ENCODE results near the gene MORN1.
"Not testable (repeated sequence)": the region's sequence is repeated elsewhere in the genome, so short reads cannot be mapped to it uniquely, and the experiment has no call there.

MORN1 gene

DNA sequence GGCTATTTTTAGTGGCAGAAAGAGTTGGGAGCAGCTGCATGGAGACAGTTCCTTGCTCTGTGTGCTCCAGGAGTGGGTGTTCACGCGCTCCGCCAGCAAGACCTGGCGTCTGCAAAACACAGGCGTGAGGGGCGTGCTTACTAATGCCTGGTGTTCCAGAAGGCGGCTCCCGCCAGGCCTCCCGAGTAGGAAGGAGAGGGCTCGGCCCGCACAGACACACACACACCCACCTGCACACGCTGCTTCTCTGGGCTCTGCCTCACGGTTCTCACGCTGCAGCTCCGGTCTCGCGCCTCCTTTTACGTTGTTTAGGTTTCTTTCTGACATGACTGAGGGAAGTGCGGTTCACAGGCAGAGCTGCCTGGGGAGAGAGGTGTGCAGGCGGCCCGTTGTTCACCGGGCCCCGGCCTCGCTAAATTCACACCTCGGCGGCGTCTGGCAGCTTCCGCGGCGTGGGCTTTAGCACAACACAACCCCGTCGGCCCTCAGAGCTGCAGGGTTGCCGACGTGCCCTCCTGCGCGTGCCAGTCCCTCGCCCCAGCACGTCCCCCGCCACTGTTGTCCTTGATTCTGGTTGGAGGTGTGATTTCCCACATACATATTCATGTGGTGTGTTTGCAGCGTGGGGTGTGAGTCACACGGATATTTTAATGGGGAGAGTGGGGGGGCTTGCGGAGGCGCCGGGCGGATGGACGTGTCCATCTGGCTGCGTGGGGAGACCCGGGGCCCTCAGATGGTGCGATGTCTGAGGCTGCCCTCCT lies 86.3 kb downstream of the MORN1 start:
- DNase-seq (ENCODE audit: low read depth in 2 of 2), result no peak

DNA sequence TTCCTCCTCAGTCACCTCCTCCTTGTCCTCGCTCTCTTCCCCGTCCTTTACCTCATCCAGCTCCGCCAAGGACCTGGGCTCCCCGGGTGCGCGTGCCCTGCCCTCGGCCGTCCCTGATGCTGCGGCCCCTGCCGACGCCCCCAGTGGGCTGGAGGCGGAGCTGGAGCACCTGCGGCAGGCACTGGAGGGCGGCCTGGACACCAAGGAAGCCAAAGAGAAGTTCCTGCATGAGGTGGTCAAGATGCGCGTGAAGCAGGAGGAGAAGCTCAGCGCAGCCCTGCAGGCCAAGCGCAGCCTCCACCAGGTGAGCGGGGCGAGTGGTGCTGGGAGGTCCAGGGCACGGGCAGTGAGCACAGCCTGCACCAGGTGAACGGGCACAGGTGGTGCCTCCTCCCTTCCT lies 87.1 kb downstream of the MORN1 start:
- DNase-seq (ENCODE audit: low read depth in 2 of 2), result no peak

DNA sequence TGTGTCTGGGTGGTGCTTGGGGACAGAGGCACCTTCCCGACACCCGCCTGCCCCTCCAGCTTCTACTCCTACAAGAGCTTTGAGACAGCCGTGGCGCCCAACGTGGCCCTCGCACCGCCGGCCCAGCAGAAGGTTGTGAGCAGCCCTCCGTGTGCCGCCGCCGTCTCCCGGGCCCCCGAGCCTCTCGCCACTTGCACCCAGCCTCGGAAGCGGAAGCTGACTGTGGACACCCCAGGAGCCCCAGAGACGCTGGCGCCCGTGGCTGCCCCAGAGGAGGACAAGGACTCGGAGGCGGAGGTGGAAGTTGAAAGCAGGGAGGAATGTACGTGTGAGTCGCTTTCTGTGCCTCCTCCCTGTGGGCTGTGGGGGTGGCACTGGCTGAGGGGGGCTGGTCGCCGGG lies 87.6 kb downstream of the MORN1 start:
- no peak for DNase-seq (ENCODE audit: low read depth in 2 of 2)

DNA sequence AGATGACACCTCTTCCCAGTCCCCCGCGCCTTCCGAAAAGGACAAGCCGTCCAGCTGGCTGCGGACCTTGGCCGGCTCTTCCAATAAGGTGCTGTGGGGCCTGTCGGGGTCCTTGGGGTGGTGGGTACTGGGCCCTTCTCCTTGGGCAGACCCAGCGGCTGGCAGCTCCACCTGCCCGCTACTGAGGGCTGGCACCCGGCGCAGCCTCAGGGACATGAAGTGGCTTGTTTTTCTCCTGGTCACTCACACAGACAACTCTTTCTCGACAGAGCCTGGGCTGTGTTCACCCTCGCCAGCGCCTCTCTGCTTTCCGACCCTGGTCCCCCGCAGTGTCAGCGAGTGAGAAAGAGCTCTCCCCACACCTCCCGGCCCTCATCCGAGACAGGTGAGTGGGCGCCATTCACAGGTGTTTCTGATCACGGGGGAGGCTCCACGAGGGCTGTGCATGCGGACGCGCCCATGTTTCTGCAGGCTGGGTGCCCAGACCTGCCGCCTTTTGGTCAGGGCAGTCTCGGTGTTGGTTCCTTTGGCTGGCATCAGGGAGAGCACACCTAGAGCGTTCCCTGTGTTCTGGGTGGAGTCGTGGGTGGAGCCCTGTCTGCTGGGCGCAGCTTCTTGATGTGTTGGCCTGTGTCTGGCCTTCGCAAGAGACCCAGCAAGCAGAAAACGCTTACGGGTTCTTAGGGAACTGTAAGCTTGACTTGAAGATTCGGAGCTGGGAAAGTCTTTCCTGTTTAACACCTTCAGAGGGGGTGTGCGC lies 88.2 kb downstream of the MORN1 start:
- no peak for DNase-seq (ENCODE audit: low read depth in 2 of 2)

DNA sequence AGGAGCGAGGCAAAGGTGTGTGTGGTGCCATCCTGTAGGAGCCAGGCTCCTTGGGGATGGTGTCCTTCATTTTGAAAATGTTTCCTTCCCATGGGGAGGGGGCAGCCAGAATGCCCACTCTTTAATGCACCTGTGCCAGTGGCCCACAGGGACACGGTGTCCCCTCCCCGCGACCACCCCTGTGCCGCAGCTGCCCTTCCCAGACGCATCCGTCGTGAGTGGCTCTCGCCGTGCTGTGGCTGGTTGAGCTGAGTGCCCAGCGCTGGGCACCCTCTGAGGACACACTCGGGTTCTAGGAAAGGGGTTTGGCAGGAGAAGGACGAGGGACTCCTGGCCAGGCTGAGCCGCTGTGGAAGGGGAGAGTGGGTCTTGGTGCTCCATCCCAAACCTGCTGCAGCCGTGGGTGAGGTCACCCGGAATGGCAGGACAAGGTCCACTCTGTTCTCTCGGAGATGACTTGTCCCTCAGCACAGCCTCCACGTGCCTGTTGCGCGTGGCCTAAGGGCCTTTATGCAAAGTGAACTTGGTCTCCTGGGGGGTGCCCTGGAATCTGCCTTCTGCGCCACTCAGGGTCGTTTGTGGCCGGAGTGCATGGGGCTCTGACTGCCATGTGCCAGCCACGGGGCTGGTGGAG lies 88.9 kb downstream of the MORN1 start:
- no peak for DNase-seq (ENCODE audit: low read depth in 2 of 2)

DNA sequence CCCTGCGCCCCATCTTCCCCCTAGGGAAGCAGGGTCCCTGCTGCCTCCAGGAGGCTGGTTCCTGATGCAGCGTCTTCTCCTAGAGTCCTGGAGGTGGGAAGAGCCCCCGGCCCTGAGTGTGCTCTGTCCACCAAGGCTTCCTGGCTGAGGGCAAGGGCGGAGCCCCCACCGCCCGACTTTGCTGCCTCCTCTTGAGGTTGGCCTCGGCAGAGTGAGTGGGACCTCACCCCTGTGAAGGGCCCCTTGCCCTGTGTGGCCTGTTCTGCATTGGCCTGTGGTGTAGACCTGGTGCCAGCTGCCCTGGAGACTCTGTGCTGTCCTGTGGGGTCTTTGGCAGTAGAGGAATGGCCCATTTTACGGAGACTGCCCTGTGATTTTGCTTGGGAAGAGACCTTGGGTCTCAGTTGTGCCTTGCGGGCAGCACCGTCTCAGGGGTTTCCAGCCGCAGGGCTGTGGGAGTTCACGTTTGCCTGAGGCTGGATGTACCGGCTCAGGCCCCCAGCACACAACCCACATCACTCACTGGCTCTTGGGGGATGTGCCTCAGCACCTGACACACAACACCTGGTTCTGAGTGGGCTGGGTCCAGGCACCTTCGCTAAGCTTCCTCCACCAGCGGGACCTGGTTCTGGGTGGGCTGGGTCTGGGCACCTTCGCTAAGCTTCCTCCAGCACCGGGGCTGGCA lies 89.6 kb downstream of the MORN1 start:
- DNase-seq (ENCODE audit: low read depth in 2 of 2), result no peak

DNA sequence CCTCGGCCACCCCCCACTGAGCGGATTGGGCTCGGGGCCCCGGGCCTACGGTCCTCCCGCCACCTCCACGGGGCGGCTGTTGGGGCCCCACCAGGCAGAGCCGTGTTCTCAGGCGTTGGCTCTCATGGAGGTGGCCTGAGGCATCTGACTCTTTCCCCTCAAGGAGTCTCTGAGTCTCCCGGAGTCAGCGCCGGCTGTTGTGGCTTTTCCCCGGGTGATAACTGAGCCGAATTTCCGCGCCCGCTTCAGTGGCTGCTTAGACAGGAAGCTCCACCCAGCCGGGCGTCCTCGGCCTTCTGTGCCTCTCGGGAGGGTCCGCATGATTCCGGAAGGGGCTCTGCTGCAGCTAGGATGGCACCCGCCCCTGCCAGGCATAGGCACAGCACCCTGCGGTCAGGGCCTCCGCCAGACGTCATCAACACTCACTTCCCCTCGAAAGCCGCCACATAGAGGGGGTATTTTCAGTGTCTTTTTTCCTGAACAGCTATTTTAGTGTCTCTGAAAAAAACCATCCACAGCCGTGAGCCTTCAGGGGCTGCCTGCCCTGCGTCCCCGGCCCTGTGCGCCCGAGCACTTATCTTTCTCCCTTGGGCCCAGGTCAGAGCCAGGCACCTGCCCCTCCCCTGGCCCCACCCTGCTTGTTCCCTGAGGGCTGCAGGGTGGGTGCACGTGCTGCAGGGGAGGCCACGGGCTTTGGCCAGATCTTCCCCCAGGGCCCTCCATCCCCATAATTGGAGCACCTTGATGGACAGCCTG lies 90.3 kb downstream of the MORN1 start:
- peak; percentile 87 to 89 for DNase-seq (ENCODE audit: low read depth in 2 of 2)

DNA sequence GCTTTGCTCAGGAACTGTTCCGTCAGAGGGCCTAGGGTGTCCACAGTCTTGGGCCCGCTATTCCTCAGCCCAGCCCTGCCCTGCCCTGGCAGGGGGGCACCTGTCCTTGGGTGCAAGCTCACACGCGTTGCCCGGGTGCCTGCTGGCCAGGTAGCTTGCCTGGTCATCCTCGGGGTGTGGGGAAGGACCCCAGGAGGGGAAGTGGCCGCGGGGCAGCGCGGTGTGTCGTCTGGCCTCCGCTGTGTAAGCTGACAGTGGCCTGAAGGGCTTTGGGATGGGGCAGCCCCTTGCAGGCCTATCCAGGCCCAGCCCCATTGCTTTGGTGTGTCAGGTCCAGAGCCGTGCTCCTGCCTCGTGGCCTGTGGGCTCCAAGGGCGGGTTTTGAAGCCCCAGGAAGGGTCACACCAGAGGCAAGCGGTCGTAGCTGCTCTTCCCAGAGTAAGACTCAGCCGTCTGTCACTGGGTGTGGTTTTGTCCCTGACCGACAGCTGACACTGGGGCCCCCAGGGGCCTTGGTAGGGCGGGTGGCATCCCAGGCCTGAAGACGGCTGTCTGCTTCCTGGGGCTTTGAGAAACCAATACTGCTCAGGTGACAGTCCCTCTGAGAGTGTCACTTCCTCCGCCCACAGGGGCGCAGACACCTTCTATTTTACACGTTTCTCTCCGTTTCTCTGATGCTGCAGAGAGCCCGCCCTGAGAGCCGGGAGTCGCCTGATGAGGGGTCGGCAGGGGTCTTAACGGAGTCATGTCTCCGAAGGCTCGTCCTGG lies 91.2 kb downstream of the MORN1 start:
- DNase-seq (ENCODE audit: low read depth in 2 of 2), result peak; percentile 55 to 57

DNA sequence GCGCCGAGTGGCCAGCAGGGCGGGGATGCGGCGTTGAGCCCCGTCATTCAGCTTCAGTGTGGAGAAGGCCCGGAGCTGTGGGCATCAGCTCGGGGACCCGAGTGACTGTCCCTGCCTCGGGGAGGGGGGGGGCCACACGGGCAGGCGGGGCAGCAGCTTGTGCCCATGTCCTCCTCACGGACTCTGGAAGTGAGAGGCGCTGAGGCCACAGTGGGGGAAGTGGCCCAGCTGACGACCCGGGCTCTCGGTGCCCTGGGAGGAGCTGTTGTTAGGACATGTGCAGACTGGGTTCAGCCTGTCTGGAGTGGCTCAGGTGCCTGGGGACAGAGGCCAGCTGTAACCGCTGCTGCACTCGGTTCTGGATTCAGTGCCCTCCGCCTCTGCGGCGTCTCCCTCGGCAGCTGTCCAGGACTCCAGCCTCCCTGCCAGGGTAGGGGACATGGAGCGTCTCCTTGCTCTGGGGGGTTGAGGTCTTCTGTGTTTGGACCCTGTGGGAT lies 92.2 kb downstream of the MORN1 start:
- no peak for DNase-seq (ENCODE audit: low read depth in 2 of 2)

DNA sequence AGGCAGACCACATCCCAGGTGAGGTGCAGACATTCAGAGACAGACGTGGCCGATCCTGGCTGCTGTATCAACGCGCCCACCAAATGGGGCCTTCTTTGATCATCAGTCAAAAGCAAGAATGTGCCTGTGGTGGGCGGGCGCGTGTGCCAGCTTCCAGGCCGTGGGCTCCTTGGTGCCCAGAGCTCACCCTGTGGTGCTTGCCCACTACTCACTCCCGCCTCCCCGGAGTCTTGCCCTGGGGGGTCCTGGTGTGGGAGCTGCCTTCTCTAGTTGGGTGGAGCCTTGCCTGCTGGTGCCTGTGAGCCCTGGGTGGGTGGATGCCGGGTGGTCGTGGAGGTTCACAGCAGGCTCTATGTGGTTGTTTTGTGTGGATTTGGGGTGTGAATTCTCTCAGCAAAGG lies 92.7 kb downstream of the MORN1 start:
- no peak for DNase-seq (ENCODE audit: low read depth in 2 of 2)

DNA sequence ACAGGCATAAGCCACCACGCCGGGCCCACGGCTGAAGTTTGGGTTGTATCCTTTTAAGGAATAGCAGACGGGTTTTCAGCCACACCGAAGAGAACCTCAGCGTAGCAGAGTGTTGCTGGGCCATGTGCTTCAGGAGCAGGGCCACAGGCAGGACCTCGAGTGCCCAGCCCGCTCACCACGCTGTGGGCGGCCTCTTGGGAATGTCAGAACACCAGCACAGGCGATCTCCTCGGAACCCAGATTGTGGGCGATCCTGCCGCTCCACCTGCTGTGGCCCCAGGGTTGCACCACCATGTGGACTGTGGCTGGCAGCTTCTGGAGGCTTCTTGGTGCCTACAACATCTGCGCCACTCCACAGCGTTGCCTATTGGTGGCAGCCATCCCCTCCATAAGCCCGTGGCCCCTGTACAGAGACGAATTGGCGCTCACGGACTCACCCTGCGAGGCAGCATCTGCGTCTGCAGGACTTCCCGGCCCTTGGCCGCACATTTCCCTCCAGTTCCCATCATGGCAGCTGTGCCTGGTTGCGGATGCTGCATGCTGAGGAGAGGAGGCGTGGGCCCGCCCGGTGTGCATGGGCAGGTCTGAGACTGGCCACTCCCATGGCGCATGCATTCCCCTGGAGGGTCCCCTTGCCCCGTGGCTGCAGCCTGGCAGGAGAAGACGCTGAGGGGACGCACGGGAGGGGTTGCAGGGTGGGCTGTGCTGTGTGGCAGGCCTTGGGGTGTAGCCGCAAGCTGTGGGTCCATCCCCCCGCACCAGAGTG lies 93.9 kb downstream of the MORN1 start:
- DNase-seq (ENCODE audit: low read depth in 2 of 2), result no peak

DNA sequence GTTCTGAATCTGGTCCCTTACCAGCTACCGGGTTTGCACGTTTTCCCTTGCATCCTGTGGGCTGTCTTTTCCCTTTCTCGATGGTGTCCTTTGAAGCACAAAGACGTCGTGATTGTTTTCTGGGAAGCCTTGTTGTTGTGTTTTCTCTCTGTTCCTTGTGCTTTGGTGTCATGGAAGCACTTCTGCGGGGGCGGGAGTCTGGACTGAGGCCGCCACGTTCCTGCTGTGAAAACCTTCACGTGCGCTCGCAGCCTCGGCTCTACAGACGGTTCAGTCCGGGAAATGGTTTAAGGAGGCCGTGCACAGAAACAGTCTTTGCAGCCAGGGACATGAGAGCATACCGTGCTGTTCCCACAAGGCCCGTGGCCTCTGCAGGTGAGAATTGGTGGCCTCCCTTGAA lies 94.7 kb downstream of the MORN1 start:
- DNase-seq (ENCODE audit: low read depth in 2 of 2), result no peak

DNA sequence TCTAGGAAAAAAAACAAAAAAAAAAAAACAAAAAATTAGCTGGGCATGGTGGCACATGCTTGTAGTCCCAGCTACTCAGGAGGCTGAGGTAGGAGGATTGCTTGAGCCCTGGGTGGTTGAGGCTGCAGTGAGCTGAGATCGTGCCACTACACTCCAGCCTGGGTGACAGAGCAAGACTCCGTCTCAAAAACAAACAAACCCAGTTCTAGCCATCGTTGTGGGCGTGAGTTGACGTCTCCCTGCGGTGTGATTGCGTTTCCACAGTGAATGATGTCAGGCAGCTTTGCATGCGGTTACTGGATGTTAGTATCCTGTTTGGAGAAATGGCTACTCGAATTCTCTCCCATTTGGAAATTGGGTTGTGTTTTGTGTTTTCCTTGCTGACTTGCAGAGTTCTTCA lies 95.1 kb downstream of the MORN1 start:
- not testable (repeated sequence) for DNase-seq (ENCODE audit: low read depth in 2 of 2)

DNA sequence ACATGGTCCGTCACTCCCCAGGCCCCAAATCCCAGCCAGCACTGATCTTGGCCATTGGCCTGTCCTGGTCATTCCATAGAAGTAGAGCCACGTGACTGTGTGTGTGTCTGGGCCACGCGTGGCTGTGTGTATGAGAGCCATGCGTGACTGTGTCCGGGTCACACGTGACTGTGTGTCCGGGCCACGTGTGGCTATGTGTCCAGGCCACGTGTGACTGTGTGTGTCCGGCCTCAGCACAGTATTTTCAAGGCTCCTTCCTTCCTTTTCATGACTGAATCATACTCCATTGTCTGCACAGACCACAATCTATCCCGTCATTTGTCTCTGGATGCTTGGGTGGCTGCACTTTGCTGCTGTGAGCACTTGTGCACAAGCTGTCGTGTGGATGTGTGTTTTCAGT lies 95.8 kb downstream of the MORN1 start:
- no peak for DNase-seq (ENCODE audit: low read depth in 2 of 2)

DNA sequence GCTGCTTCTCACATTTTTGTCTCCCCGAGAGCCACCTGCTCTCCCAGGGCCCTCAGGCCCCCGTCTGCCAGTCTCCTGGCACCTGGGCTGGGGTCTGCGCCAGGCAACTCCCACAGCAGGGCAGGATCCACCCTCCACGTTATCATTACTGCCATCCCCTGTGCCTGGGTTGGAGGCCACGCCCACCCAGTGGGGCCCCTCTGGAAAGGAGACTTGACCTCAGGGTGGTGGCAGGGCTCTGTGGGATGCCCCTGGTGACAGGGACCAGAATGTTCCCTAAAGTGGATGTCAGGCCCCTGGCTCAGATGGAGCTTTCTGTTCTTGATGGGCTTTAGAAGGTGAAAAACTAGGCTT lies 96.7 kb downstream of the MORN1 start:
- DNase-seq (ENCODE audit: low read depth in 2 of 2), result no peak

DNA sequence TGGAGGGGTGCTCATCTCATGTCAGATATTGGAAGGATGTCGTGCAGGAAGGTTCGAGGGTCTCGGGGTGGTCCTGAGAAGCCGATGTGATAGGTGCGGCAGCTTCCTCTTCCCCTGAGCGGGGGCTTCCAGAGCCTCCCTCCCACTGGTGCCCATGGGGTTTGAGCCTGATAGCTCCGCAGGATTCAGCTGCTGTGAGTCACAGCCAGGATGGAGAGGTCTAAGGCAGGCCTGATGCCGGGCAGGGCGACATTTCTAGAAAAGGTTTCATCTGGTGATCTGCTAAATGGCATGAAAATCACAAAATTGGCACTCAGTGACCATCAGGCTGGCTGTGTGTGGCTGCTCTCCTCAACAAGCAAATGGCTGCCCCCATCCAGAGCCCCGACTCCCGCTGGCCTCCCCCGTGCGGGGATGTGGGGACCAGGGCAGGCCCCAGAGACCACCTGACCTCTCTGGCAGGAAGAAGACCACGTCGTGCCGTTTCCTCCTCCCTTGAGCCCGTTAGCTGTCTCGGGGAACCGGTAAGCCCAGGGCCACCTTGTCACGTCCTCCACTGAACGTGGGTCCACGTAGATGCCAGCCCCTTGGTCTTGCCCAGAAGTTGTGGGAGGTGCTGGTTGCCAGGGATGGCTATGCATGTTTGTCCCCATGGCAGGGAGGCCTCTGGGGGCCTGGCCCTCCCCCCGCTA lies 97.2 kb downstream of the MORN1 start:
- no peak for DNase-seq (ENCODE audit: low read depth in 2 of 2)

DNA sequence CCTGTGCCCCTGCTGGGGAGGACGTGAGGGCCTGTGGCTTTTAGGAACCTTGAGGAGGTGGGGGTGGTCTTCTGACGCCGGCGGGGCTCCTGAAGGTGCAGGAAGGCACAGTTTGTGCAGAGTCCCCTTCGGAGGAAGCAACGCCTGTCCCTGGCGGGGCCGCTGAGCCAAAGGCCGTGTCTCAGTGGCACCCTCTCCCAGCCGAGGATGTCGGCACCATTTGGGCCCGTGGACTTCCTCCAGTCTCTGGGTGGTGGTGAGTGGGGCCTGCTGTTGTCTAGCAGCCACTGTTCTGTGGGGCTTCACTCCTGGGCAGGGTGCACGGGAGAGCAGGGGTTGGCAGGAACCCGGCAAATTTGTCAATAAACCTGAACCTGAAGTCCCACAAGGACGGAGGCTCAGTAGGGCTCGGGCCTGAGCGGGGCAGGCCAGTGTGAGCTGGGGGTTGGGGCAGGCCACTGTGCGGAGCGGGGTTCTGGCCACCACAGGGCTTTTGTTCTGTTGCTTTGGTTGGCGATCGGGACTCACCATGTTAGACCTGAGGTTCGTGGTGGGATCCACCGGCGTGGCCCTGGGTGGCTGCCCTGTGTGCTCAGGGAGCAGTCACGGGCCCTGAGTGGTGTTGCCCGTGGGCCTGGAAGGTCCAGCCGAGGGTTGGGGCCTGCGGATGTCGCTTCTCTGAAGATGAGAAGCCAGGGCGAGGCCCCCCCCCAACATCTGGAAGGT lies 98.5 kb downstream of the MORN1 start:
- DNase-seq (ENCODE audit: low read depth in 2 of 2), result no peak

DNA sequence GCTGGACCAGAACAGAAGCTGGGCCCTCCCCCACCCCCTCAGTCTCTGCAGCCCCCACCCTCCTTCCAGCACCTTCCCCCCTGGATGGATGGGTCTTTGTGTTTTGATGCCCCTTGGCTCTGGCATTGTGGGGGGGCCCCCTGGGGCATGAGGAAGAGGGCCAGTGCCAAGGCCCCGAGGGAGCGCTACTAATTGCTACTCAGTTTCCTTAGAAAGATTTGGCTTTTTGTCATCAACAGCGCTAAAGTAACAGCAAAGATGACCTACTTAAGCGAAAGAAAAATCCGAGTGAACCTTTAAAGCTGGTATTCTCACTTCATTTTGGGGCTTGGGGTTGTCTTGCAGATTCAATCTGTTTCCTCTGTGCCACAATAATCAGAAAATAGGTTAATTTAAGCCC lies 99.8 kb downstream of the MORN1 start:
- no peak for DNase-seq (ENCODE audit: low read depth in 2 of 2)

All from stimulated activated CD8-positive, alpha-beta memory T cell treated with anti-CD3 and anti-CD28 coated beads, Interleukin-2, amount 100 ng/mL, for 1 hour (primary cell).